GM19328 (cell line): ENCODE results near the gene IGFALS.

Source experiments
- ATAC-seq: cut with Tn5 transposase; IDR thresholded peaks from one replicate; pipeline ENCODE4 v1.9.1; 2021; ENCODE audit warnings: mild to moderate bottlenecking, moderate library complexity; ENCODE audit not compliant: unreplicated experiment

Gene IGFALS

GRCh38 chr16:1767116-1767994 lies 26.1 kb downstream of the IGFALS start:
- no peak for ATAC-seq

- ATAC-seq: no peak
Observed at GRCh38 chr16:1766701-1767100, 26.8 kb downstream of the IGFALS start.

- no peak for ATAC-seq
Observed at GRCh38 chr16:1766231-1766630, 27.3 kb downstream of the IGFALS start.

- ATAC-seq: no peak
Observed at GRCh38 chr16:1765826-1766225, 27.7 kb downstream of the IGFALS start.

- no peak for ATAC-seq
Observed at GRCh38 chr16:1764971-1765370, 28.5 kb downstream of the IGFALS start.

- ATAC-seq: no peak
Observed at GRCh38 chr16:1763521-1764511, 29.7 kb downstream of the IGFALS start.

- no peak for ATAC-seq
Observed at GRCh38 chr16:1762879-1763520, 30.5 kb downstream of the IGFALS start.

GRCh38 chr16:1762196-1762878 lies 31.2 kb downstream of the IGFALS start:
- no peak for ATAC-seq

GRCh38 chr16:1761751-1762150 lies 31.8 kb downstream of the IGFALS start:
- no peak for ATAC-seq

GRCh38 chr16:1760911-1761310 lies 32.6 kb downstream of the IGFALS start:
- no peak for ATAC-seq

- ATAC-seq: no peak
Observed at GRCh38 chr16:1759511-1759910, 34.0 kb downstream of the IGFALS start.

- no peak for ATAC-seq
Observed at GRCh38 chr16:1758923-1759322, 34.6 kb downstream of the IGFALS start.

- no peak for ATAC-seq
Observed at GRCh38 chr16:1757714-1758461, 35.6 kb downstream of the IGFALS start.

GRCh38 chr16:1754204-1754603 lies 39.3 kb downstream of the IGFALS start:
- ATAC-seq: no peak

GRCh38 chr16:1752853-1753252 lies 40.7 kb downstream of the IGFALS start:
- no peak for ATAC-seq

- no peak for ATAC-seq
Observed at GRCh38 chr16:1751946-1752345, 41.6 kb downstream of the IGFALS start.

- ATAC-seq: no peak
Observed at GRCh38 chr16:1749152-1750117, 44.1 kb downstream of the IGFALS start.

GRCh38 chr16:1747934-1748333 lies 45.6 kb downstream of the IGFALS start:
- no peak for ATAC-seq
